HEK293T (cell line): Measurements from ENCODE around the gene CACNA1C.

Experiments used
- CTCF ChIA-PET: fragments of 350-600 bp; formaldehyde crosslinking; extraction: SDS; loops from one replicate; lab custom pipeline; 2021; ENCODE audit warnings: antibody characterized with exemption, inconsistent platforms; lab: Yijun Ruan, JAX
- POLR2A ChIA-PET: fragments of 350-600 bp; formaldehyde crosslinking; extraction: SDS; loops from one replicate; lab custom pipeline; 2020; ENCODE audit warnings: antibody characterized with exemption, inconsistent platforms; lab: Yijun Ruan, JAX
- DNase-seq: peaks from one replicate; pipeline ENCODE4 v3.0.0; 2012; ENCODE audit warnings: mixed read lengths; ENCODE audit errors: extremely low spot score
- ARNT ChIP-seq: fragments of 450-650 bp; IDR thresholded peaks from 2 replicates; pipeline ENCODE4 v1.6.1; 2017; ENCODE audit warnings: mild to moderate bottlenecking
- BHLHE40 ChIP-seq: fragments of 450-650 bp; IDR thresholded peaks from 2 replicates; pipeline ENCODE4 v1.6.1; 2016; ENCODE audit warnings: mild to moderate bottlenecking, moderate library complexity, borderline replicate concordance
- CTBP1 ChIP-seq: fragments of 450-650 bp; IDR thresholded peaks from 2 replicates; pipeline ENCODE4 v1.6.1; 2016; ENCODE audit warnings: borderline replicate concordance
- ELF4 ChIP-seq: fragments of 450-650 bp; IDR thresholded peaks from 2 replicates; pipeline ENCODE4 v1.6.1; 2017; ENCODE audit warnings: antibody characterized with exemption
- FOXA1 ChIP-seq: fragments of 450-650 bp; IDR thresholded peaks from 2 replicates; pipeline ENCODE4 v1.6.1; 2016; ENCODE audit warnings: mild to moderate bottlenecking
- FOXK2 ChIP-seq: fragments of 450-650 bp; IDR thresholded peaks from 2 replicates; pipeline ENCODE4 v1.6.1; 2016; ENCODE audit warnings: mild to moderate bottlenecking
- FOXM1 ChIP-seq: fragments of 450-650 bp; IDR thresholded peaks from 2 replicates; pipeline ENCODE4 v1.6.1; 2017; ENCODE audit warnings: mild to moderate bottlenecking, borderline replicate concordance
- HDGF ChIP-seq: fragments of 450-650 bp; IDR thresholded peaks from 2 replicates; pipeline ENCODE4 v1.6.1; 2017; ENCODE audit warnings: antibody characterized with exemption, borderline replicate concordance
- L3MBTL2 ChIP-seq: fragments of 450-650 bp; conservative IDR thresholded peaks from 2 replicates; pipeline ENCODE4 v1.6.1; 2016; ENCODE audit warnings: mild to moderate bottlenecking
- LEF1 ChIP-seq: fragments of 450-650 bp; IDR thresholded peaks from 2 replicates; pipeline ENCODE4 v1.6.1; 2017; ENCODE audit warnings: mild to moderate bottlenecking, borderline replicate concordance
- NFRKB ChIP-seq: fragments of 450-650 bp; IDR thresholded peaks from 2 replicates; pipeline ENCODE4 v1.6.1; 2016; ENCODE audit warnings: mild to moderate bottlenecking, moderate library complexity
- SP1 ChIP-seq: fragments of 450-650 bp; IDR thresholded peaks from 2 replicates; pipeline ENCODE4 v1.6.1; 2017
- SUZ12 ChIP-seq: fragments of 450-650 bp; IDR thresholded peaks from 2 replicates; pipeline ENCODE4 v1.6.1; 2016; ENCODE audit warnings: mild to moderate bottlenecking
- TARDBP ChIP-seq: fragments of 450-650 bp; IDR thresholded peaks from 2 replicates; pipeline ENCODE4 v1.6.1; 2016
- ZNF384 ChIP-seq: fragments of 450-650 bp; IDR thresholded peaks from 2 replicates; pipeline ENCODE4 v1.6.1; 2016
- TF ChIP-seq, protein P1 (sequence below): fragments of 450-650 bp; IDR thresholded peaks from 2 replicates; pipeline ENCODE4 v1.6.1; 2016

CACNA1C gene

DNA sequence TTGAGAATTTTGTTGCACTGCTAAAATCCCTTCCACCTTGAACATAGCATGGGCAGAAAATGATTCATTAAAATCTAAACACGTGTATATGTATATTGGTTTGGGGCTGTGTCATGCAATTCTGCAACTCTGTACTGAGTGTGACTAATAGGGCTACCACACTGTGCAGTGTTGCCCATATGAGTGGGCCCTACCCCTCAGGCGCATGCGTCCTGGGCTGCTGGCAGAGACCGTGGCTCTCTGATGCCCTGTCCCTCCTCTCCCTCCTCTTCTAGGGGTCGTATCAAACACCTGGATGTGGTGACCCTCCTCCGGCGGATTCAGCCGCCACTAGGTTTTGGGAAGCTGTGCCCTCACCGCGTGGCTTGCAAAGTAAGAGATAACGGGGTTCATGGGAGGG, 613.6 kb downstream of the CACNA1C start:
- DNase-seq: no peak
- CTCF ChIA-PET: no interaction called here
- POLR2A ChIA-PET: no interaction called here
- no peak for TF ChIP-seq HDGF
- TF ChIP-seq FOXK2: no peak
- no peak for TF ChIP-seq LEF1
- TF ChIP-seq SUZ12: no peak

DNA sequence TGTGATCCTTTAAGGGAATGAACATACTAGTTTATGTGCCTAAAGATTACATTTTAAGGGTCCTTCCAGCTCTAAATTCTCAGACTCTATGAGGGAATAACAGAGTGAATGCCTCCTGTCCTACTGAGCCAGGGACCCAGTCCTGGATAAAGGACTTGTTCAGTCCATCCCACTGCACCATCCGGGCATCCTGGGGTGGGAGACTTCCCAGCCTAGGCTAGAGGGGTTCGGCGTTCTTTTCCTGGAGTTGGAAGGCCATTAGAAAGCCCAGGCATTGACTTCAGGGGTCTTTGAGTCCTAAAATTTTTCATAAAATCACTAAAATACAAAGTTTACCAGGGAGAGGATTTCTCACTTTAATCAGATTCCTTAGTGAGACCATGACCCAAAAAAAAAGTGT, 614.1 kb downstream of the CACNA1C start:
- POLR2A ChIA-PET: no interaction called here
- TF ChIP-seq NFRKB: no peak
- no peak for TF ChIP-seq FOXM1
- no peak for TF ChIP-seq FOXA1
- TF ChIP-seq SP1: no peak
- TF ChIP-seq TARDBP: no peak
- no peak for TF ChIP-seq ELF4
- TF ChIP-seq BHLHE40: no peak
- no peak for TF ChIP-seq L3MBTL2
- TF ChIP-seq, protein P1, sequence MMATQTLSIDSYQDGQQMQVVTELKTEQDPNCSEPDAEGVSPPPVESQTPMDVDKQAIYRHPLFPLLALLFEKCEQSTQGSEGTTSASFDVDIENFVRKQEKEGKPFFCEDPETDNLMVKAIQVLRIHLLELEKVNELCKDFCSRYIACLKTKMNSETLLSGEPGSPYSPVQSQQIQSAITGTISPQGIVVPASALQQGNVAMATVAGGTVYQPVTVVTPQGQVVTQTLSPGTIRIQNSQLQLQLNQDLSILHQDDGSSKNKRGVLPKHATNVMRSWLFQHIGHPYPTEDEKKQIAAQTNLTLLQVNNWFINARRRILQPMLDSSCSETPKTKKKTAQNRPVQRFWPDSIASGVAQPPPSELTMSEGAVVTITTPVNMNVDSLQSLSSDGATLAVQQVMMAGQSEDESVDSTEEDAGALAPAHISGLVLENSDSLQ: no peak
- no peak for TF ChIP-seq SUZ12
- no peak for TF ChIP-seq ZNF384
- no peak for TF ChIP-seq LEF1
- no peak for TF ChIP-seq ARNT
- TF ChIP-seq CTBP1: no peak
- TF ChIP-seq FOXK2: no peak
- CTCF ChIA-PET: no interaction called here
- DNase-seq: no peak

DNA sequence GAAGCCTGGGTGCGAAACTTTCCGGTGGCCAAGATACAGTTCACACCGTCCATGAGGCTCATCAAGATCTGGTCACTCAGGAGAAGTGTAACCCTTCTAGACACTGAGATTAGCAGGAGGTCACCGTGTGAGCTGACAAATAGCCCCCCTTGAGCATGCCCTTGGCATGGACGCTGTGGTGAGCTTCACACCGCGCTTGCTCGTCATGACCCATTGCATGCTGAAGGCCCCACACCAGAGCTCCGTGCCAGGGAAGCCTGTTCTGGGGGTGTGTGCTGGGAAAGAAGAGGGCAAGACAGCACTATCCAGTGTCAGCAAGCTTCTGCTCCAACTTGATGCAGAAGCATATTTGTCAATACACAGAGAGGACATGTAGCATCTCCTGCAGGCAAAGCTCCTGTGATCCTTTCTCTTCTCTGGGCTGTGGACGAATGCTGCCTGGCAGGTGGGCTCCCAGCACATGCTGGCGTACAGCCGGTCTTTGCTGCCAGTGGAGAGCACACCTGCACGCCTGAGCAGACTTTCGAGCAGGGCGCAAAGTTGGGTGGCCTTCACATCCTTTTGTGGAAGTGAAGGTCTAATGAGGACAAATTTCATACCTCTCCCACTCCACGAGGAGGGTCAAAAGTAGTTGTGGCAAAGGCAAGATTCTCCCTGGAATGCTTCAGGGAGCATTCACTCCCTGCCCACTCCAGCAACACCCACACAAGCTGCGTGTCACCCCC, 615.1 kb downstream of the CACNA1C start:
- ChIA-PET CTCF (no interaction called here), POLR2A (no interaction called here)
- TF ChIP-seq FOXM1 (no peak), SUZ12 (no peak), BHLHE40 (no peak), HDGF (no peak)
- DNase-seq: no peak

DNA sequence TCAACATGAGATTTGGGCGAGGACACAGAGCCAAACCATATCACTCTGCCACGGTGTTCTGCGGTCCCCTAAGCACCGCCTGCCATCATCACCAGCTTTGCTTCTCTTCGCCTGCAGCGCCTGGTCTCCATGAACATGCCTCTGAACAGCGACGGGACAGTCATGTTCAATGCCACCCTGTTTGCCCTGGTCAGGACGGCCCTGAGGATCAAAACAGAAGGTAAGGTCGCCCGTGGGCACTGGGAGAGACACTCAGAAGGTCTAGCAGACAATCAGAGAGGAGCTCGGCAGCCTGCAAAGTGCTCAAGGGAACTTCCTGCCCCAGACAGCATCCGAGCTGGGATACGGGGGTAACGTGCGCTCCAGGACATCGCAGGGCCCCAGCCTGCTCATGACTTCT, 616.0 kb downstream of the CACNA1C start:
- POLR2A ChIA-PET: no interaction called here
- no peak for TF ChIP-seq LEF1
- TF ChIP-seq CTBP1: no peak
- TF ChIP-seq ELF4: no peak
- TF ChIP-seq FOXK2: no peak
- no peak for TF ChIP-seq ZNF384
- TF ChIP-seq SUZ12: no peak
- TF ChIP-seq NFRKB: no peak
- TF ChIP-seq L3MBTL2: no peak
- TF ChIP-seq FOXM1: no peak
- TF ChIP-seq, protein P1: no peak
- no peak for TF ChIP-seq BHLHE40
- no peak for TF ChIP-seq SP1
- TF ChIP-seq TARDBP: no peak
- TF ChIP-seq ARNT: no peak
- TF ChIP-seq FOXA1: no peak
- TF ChIP-seq HDGF: no peak
- CTCF ChIA-PET: no interaction called here
- DNase-seq: no peak

DNA sequence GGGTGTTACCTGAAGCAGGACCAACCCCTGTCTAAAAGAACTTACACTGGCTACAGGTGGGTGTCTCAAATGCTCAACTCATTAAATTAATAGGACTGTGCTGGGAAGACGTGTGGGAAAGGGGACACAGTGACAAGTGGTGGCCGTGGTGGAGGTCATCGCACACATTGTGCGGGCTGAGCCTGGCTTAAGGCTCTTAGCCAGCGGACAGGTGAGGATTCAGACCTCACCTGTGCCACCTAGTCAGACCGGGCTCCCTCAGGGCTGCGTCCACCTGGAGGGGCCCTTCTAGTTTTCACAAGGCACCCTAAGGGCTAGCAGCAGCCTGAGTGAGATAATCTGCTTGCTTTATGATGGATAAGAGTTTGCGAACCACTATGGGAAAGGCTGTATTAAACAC, 616.8 kb downstream of the CACNA1C start:
- DNase-seq: no peak
- POLR2A ChIA-PET: no interaction called here
- CTCF ChIA-PET: interaction anchor here (0.6 kb wide), 1 partner anchor 566 kb away, joined by 5 read pairs; no protein-coding TSS in a partner anchor
- TF ChIP-seq FOXM1 (no peak), FOXK2 (no peak), SP1 (no peak), SUZ12 (no peak), NFRKB (no peak), ELF4 (no peak), TARDBP (no peak), LEF1 (no peak), BHLHE40 (no peak), CTBP1 (no peak), ZNF384 (no peak), HDGF (no peak), L3MBTL2 (no peak)
- TF ChIP-seq, protein P1: no peak

DNA sequence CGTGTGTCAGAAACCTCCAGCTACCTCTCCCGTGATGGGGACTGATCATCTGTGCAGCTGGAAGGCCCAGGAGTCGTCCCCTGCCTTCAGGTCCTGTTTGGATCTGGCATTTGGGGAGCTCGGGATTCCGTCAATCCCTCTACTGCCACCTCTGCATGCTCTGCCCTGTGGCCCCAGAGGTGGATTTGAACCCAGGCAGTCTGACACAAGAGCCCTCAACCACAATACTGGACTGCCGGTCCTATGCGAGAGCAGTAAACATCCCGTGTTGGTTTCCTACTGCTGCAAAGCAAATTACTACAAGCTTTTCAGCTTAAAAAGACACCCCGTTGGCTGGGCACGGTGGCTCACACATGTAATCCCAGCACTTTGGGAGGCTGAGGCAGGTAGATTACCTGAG, 620.1 kb downstream of the CACNA1C start:
- ChIA-PET POLR2A (no interaction called here), CTCF (no interaction called here)
- DNase-seq: no peak
- no peak for TF ChIP-seq CTBP1
- TF ChIP-seq, protein P1: no peak
- TF ChIP-seq NFRKB: no peak
- no peak for TF ChIP-seq ZNF384
- no peak for TF ChIP-seq ARNT
- no peak for TF ChIP-seq L3MBTL2
- TF ChIP-seq FOXA1: no peak
- no peak for TF ChIP-seq FOXK2
- no peak for TF ChIP-seq LEF1
- no peak for TF ChIP-seq SUZ12
- TF ChIP-seq ELF4: no peak
- no peak for TF ChIP-seq BHLHE40
- no peak for TF ChIP-seq SP1
